Thyroid gland (tissue), 4 donors: ENCODE data around the gene ROS1. TPM values are rescaled to one million over a fixed set of nuclear protein-coding genes. Genes with fewer than 3 reads are reported as not detected.
"Not testable (repeated sequence)": the region's sequence is repeated elsewhere in the genome, so short reads cannot be mapped to it uniquely, and the experiment has no call there.

Experiments
- DNase-seq, 2 donors: peaks; one replicate each; pipeline ENCODE4 v3.0.0-alpha.2; 2019
- H3K27ac ChIP-seq, 3 donors: fragments of 200-600 bp; sonication (generic); 1 replicate in 2 of 3; 2 replicates in 1 of 3; pipeline ENCODE4 v1.5.1; 2016 to 2019; ENCODE audit warnings: mild to moderate bottlenecking in 1 of 3, moderate library complexity in 1 of 3
- H3K27me3 ChIP-seq: fragments of 200-600 bp; sonication (generic); one replicate; pipeline ENCODE4 v1.5.1; 2019
- H3K36me3 ChIP-seq, 2 donors: fragments of 200-600 bp; sonication (generic); one replicate each; pipeline ENCODE4 v1.5.1; 2016 to 2019
- H3K4me1 ChIP-seq, 2 donors: fragments of 200-600 bp; sonication (generic); one replicate each; pipeline ENCODE4 v1.5.1; 2017 to 2019
- H3K4me3 ChIP-seq, 3 donors: fragments of 200-600 bp; sonication (generic); replicated peaks in 1 of 3; 1 replicate in 2 of 3; 2 replicates in 1 of 3; pipeline ENCODE4 v1.5.1; 2016; ENCODE audit warnings: mild to moderate bottlenecking in 1 of 3
- H3K9me3 ChIP-seq: fragments of 200-600 bp; sonication (generic); one replicate; pipeline ENCODE4 v1.5.1; 2017
- POLR2A ChIP-seq, 2 donors: fragments of 450-650 bp; IDR thresholded peaks; one replicate each; pipeline ENCODE4 v1.6.1; 2017; ENCODE audit warnings: antibody characterized with exemption in 2 of 2, mild to moderate bottlenecking in 2 of 2, moderate library complexity in 1 of 2
- WGBS, 2 donors: methylation state at CpG; one replicate each; pipeline ENCODE4 v1.1.5; 2017; 5-methylcytosine and 5-hydroxymethylcytosine counted together
- intact Hi-C: fragments of 100-400 bp; cut with DNase I; formaldehyde crosslinking; loops from one replicate; pipeline ENCODE4 v1.15.1; 2023
- total RNA-seq, 4 donors: library from RNA; depleted of rRNA; stranded (reverse); fragments of >200 nt; gene quantifications; one replicate each; pipeline ENCODE4 v1.2.3, GENCODE V29; 2016
- TF ChIP-seq, protein P1 (sequence below), 6 experiments: fragments of 200-600 bp in 3 of 6; fragments of 450-650 bp in 3 of 6; sonication (generic) in 3 of 6; IDR thresholded peaks; one replicate each; pipeline ENCODE4 v1.5.1; 2016 to 2019; ENCODE audit warnings: antibody characterized with exemption in 6 of 6, mild to moderate bottlenecking in 2 of 6, inconsistent platforms in 1 of 6, moderate library complexity in 1 of 6

ROS1 gene
- total RNA-seq = not detected

DNA sequence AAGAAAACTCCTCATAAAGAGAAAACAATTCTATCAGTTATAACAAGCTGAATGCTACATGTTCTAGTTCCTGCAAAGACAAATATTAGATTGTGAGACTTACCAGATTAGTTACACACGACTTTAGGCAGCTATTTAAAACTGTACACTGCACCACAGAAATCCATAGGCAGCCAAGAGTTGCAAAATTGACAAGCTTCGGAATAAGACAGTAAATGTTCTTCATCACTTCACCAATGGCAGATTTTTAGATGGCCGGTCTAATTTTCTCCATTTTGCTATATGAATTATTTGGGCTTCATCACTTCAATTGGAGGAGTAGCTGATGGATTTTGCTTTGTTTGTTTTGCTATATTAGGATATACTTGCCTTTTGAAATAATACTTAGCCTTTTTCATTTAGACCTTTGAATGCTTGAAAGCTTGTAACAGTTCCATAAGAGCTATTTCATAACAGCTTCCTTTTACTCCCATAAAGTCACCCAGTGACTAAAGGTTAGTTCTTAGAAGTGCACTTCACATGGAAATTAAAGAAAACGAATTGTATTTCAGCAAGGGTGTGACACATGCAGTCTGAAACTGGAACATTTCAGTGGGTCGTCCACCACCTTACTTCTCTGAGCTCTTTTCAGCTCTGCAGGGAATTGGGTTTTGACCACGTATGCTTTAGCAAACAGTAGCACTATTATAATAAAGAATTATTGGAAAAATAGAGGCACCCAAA is at the start of gene ROS1:
Gene ROS1 (minus strand): TSS at position 512 of the 723 bp plus-strand sequence. CDS start 286 bp downstream, at position 226.
- Histone ChIP-seq H3K4me1 (no peaks in the 10 kb centered on the region), H3K27ac (no peak within 1 kb of the TSS), H3K36me3 (no peaks in the 10 kb centered on the region), H3K9me3 (no peaks in the 10 kb centered on the region), H3K4me3 (no peak within 1 kb of the TSS), H3K27me3 (no peaks in the 10 kb centered on the region)
- intact Hi-C loops = no loop called here
- TF ChIP-seq, protein P1, sequence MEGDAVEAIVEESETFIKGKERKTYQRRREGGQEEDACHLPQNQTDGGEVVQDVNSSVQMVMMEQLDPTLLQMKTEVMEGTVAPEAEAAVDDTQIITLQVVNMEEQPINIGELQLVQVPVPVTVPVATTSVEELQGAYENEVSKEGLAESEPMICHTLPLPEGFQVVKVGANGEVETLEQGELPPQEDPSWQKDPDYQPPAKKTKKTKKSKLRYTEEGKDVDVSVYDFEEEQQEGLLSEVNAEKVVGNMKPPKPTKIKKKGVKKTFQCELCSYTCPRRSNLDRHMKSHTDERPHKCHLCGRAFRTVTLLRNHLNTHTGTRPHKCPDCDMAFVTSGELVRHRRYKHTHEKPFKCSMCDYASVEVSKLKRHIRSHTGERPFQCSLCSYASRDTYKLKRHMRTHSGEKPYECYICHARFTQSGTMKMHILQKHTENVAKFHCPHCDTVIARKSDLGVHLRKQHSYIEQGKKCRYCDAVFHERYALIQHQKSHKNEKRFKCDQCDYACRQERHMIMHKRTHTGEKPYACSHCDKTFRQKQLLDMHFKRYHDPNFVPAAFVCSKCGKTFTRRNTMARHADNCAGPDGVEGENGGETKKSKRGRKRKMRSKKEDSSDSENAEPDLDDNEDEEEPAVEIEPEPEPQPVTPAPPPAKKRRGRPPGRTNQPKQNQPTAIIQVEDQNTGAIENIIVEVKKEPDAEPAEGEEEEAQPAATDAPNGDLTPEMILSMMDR (IDR thresholded peaks at IDR 0.05) = no peak
- DNase-seq = no peak
- WGBS, 2 donors = 57 to 58% methylated on average over 6 of the region's 6 CpGs

DNA sequence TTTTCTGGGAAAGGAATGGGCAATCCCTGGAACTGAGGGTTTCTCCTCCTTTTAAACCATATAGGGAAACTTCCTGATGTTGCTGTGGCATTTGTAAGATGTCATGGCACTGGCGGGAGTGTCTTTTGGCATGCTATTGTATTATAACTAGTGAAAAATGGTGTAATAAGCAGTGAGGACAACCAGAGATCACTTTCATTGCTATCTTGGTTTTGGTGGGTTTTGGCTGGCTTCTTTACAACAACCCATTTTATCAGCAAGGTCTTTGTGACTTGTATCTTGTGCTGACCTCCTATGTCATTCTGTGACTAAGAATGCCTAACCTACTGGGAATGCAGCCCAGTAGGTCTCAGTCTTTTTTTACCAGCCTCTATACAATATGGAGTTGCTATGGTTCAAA is 47.7 kb upstream of the ROS1 start:
- no peak overlapping the region for H3K4me3 ChIP-seq
- intact Hi-C loops = no loop called here
- no peak for DNase-seq
- H3K36me3 ChIP-seq = no peaks in the 10 kb centered on the region
- WGBS, 2 donors = 94 to 97% methylated on average over 1 of the region's 1 CpG
- TF ChIP-seq, protein P1 (IDR thresholded peaks at IDR 0.05) = no peak
- TF ChIP-seq POLR2A (IDR thresholded peaks at IDR 0.05) = no peak
- H3K27me3 ChIP-seq = no peaks in the 10 kb centered on the region
- no peaks in the 10 kb centered on the region for H3K9me3 ChIP-seq
- no peak overlapping the region for H3K27ac ChIP-seq
- no peaks in the 10 kb centered on the region for H3K4me1 ChIP-seq

DNA sequence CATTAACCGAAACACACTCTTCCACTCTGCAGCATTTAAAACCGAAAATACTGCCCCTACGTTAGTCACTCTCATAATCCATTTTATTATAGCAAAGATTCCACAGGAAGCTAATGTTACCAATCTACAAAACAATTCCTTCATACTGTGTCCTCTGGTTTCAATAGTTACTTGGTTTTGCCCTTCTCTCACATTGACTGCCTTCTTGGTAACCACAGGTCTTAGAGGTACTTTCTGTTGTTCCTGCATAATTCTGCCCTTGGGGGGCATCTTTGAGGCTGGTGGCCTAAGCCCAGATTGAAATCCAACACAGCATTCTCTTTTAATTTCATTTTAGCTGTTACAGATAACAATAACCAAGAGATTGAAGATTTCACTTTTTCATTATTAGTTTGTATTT is 46.9 kb upstream of the ROS1 start:
- H3K36me3 ChIP-seq = no peaks in the 10 kb centered on the region
- no peak for DNase-seq
- TF ChIP-seq POLR2A (IDR thresholded peaks at IDR 0.05) = no peak
- TF ChIP-seq, protein P1 (IDR thresholded peaks at IDR 0.05) = no peak
- H3K27ac ChIP-seq = no peak overlapping the region
- no peaks in the 10 kb centered on the region for H3K4me1 ChIP-seq
- WGBS, 2 donors = 93 to 99% methylated on average over 3 of the region's 3 CpGs
- no peak overlapping the region for H3K4me3 ChIP-seq
- intact Hi-C loops = no loop called here
- no peaks in the 10 kb centered on the region for H3K9me3 ChIP-seq
- no peaks in the 10 kb centered on the region for H3K27me3 ChIP-seq

DNA sequence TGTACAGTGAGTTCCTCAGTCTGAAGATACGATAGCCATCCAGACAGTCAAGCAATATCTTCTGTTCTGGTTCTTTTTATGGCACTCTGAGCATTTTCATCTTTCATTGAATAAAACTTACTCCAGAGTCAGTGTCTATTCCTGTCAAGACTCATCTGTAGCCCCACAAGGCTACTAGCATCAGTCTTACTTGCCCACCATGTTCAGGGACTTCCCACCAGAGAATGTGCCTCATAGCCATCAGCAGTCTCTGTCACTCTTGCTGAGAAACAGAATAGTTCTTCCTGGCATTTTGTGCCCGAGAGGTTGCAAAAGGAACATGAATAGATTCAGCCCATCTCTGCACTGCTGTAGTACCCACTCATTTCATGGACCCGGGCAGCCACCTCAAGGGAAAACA is 44.0 kb upstream of the ROS1 start:
- Histone ChIP-seq H3K36me3 (no peaks in the 10 kb centered on the region), H3K27me3 (no peaks in the 10 kb centered on the region), H3K4me3 (no peak overlapping the region), H3K4me1 (no peaks in the 10 kb centered on the region), H3K9me3 (no peaks in the 10 kb centered on the region), H3K27ac (no peak overlapping the region)
- DNase-seq = no peak
- TF ChIP-seq, protein P1 (IDR thresholded peaks at IDR 0.05) = no peak
- TF ChIP-seq POLR2A (IDR thresholded peaks at IDR 0.05) = no peak
- intact Hi-C loops = no loop called here
- 92 to 96% methylated on average over 3 of the region's 3 CpGs for WGBS, 2 donors

DNA sequence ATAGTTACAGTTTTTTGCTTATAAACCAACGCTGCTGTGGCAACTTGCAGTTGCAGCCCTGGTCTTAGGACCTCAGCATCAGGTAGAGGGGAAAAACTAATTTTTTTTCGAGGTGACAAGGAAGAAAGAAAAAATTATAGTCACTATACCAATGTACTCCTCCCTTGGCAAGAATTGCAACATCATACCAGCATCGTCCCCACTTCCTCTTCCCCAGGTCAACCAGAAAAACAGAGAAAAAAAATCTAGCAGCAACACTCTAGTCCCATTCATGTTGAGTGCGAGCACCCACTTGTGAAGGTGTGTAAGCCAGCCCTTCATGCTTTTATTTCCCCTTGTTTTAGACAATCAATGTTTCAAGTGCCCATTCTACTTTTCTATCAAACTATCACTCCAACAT is 43.6 kb upstream of the ROS1 start:
- Histone ChIP-seq H3K4me1 (no peaks in the 10 kb centered on the region), H3K9me3 (no peaks in the 10 kb centered on the region), H3K36me3 (no peaks in the 10 kb centered on the region), H3K27me3 (no peaks in the 10 kb centered on the region), H3K4me3 (no peak overlapping the region), H3K27ac (no peak overlapping the region)
- TF ChIP-seq, protein P1 (IDR thresholded peaks at IDR 0.05) = no peak
- no peak for DNase-seq
- intact Hi-C loops = no loop called here
- WGBS, 2 donors = 67 to 69% methylated on average over 4 of the region's 4 CpGs

DNA sequence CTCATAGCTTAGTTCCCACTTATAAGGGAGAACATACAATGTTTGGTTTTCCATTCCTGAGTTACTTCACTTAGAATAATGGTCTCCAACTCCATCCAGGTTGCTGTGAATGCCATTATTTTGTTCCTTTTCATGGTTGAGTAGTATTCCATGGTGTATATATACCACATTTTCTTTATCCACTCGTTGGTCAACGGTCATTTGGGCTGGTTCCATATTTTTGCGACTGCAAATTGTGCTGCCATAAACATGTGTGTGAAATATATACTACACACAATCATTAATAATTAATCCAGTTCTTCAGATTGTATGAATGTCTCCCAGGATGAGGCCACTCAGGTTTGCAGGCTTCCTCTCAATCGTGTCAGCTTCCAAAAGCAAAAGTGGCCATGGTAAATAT is 42.8 kb upstream of the ROS1 start:
- H3K4me1 ChIP-seq, H3K27me3 ChIP-seq, H3K27ac ChIP-seq, H3K36me3 ChIP-seq, H3K4me3 ChIP-seq, H3K9me3 ChIP-seq, DNase-seq, intact Hi-C loops: not testable (repeated sequence)
- 82 to 93% methylated on average over 4 of the region's 4 CpGs for WGBS, 2 donors
